Measurements from ENCODE around the gene FBXW11. TPM values are rescaled to one million over a fixed set of nuclear protein-coding genes. Genes with fewer than 3 reads are reported as not detected.
"Not testable (repeated sequence)": the region's sequence is repeated elsewhere in the genome, so short reads cannot be mapped to it uniquely, and the experiment has no call there.

The FBXW11 gene
- polyA plus RNA-seq, 2 of the 4 experiments (the other 2 are of a cell fraction): 39.3 to 80.2 TPM

- no peak overlapping the region for H3K4me2 ChIP-seq
Measured at GRCh38 chr5:171891595-171891994, 114.8 kb downstream of the FBXW11 start.

GRCh38 chr5:171891150-171891549 lies 115.3 kb downstream of the FBXW11 start:
- FAIRE-seq: no peak

More at GRCh38 chr5:171891595-171891994, 114.8 kb downstream of the FBXW11 start:
- no peak for TF ChIP-seq ZSCAN20 (CRISPR knock-in tag; IDR thresholded peaks at IDR 0.05)
- TF ChIP-seq NFE2L2 (conservative IDR thresholded peaks at IDR 0.05; ENCODE audit: low read length): no peak
- TF ChIP-seq ELK1 (IDR thresholded peaks at IDR 0.05; ENCODE audit: low read depth, low read length): no peak
- TF ChIP-seq HEYL (CRISPR knock-in tag; IDR thresholded peaks at IDR 0.05): no peak
- no peak for TF ChIP-seq CBX8 (IDR thresholded peaks at IDR 0.05)
- no peak for TF ChIP-seq EHMT2 (IDR thresholded peaks at IDR 0.05; ENCODE audit: low read depth)
- no peak for TF ChIP-seq CHD2 (IDR thresholded peaks at IDR 0.05; ENCODE audit: low read length, partially characterized antibody)
- FAIRE-seq (no peak), DNase-seq (ENCODE audit: low read depth in 1 of 2, low spot score in 1 of 2) (no peak), ATAC-seq (no peak)
- Histone ChIP-seq H3K4me1 (no peaks in the 10 kb centered on the region), H3K27ac (no peak overlapping the region), H3K9me3 (no peaks in the 10 kb centered on the region), H3K4me3 (no peak overlapping the region)
- WGBS (ENCODE audit: missing lambda C conversion rate): 78% methylated on average over 6 of the region's 6 CpGs
- ChIA-PET POLR2A (no interaction called here), CTCF (interaction anchor here (1.2 to 1.8 kb wide), 3 partner anchors 16 to 473 kb away, joined by 3 to 6 read pairs (median 5); no protein-coding TSS in a partner anchor)

GRCh38 chr5:171888051-171888481 lies 118.4 kb downstream of the FBXW11 start:
- no peak overlapping the region for H3K4me2 ChIP-seq
- TF ChIP-seq HOXB5 (CRISPR knock-in tag; IDR thresholded peaks at IDR 0.05) (no peak), ATOH8 (CRISPR knock-in tag; IDR thresholded peaks at IDR 0.05; ENCODE audit: low read depth) (no peak), BHLHE40 (IDR thresholded peaks at IDR 0.05; ENCODE audit: low read depth, low read length) (no peak), POLR2AphosphoS2 (conservative IDR thresholded peaks at IDR 0.05; ENCODE audit: low read length) (no peak), FOXS1 (CRISPR knock-in tag; IDR thresholded peaks at IDR 0.05) (no peak), JUN (IDR thresholded peaks at IDR 0.05) (no peak), KDM5A (IDR thresholded peaks at IDR 0.05) (no peak), RCOR1 (IDR thresholded peaks at IDR 0.05; ENCODE audit: low read depth, low read length) (no peak), POLR2A (IDR thresholded peaks at IDR 0.05; ENCODE audit: low read length) (no peak), EHMT2 (IDR thresholded peaks at IDR 0.05; ENCODE audit: low read depth) (no peak), RFX5 (IDR thresholded peaks at IDR 0.05) (no peak), HEYL (CRISPR knock-in tag; IDR thresholded peaks at IDR 0.05) (no peak), EHF (CRISPR knock-in tag; IDR thresholded peaks at IDR 0.05) (no peak), ZSCAN20 (CRISPR knock-in tag; IDR thresholded peaks at IDR 0.05) (no peak), MAZ (IDR thresholded peaks at IDR 0.05; ENCODE audit: borderline replicate concordance, low read depth, low read length) (no peak)
- H3K27ac ChIP-seq: no peak overlapping the region
- H3K9me3 ChIP-seq: no peaks in the 10 kb centered on the region
- ChIA-PET CTCF (interaction anchor here (1.4 kb wide), 1 partner anchor 11 kb away, joined by 4 read pairs; no protein-coding TSS in a partner anchor), POLR2A (no interaction called here)
- H3K4me1 ChIP-seq: no peaks in the 10 kb centered on the region
- no peak for ATAC-seq
- WGBS (ENCODE audit: missing lambda C conversion rate): 94% methylated on average over 3 of the region's 3 CpGs
- no peak for FAIRE-seq
- no peak for DNase-seq (ENCODE audit: low read depth in 1 of 2, low spot score in 1 of 2)
- H3K4me3 ChIP-seq: no peak overlapping the region

More at GRCh38 chr5:171891150-171891549, 115.3 kb downstream of the FBXW11 start:
- Histone ChIP-seq H3K4me2 (no peak overlapping the region), H3K4me1 (no peaks in the 10 kb centered on the region), H3K27ac (no peak overlapping the region), H3K4me3 (no peak overlapping the region), H3K9me3 (no peaks in the 10 kb centered on the region)
- CTCF ChIA-PET: no interaction called here
- 87% methylated on average over 4 of the region's 4 CpGs for WGBS (ENCODE audit: missing lambda C conversion rate)
- POLR2A ChIA-PET: no interaction called here
- DNase-seq (ENCODE audit: low read depth in 1 of 2, low spot score in 1 of 2): no peak
- ATAC-seq: no peak
- no peak for TF ChIP-seq CBX8 (IDR thresholded peaks at IDR 0.05)
- TF ChIP-seq CHD4 (IDR thresholded peaks at IDR 0.05; ENCODE audit: borderline replicate concordance): no peak
- TF ChIP-seq, protein P1, sequence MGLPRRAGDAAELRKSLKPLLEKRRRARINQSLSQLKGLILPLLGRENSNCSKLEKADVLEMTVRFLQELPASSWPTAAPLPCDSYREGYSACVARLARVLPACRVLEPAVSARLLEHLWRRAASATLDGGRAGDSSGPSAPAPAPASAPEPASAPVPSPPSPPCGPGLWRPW (IDR thresholded peaks at IDR 0.05): no peak
- TF ChIP-seq POLR2AphosphoS2 (conservative IDR thresholded peaks at IDR 0.05; ENCODE audit: low read length): no peak
- no peak for TF ChIP-seq JUN (IDR thresholded peaks at IDR 0.05)
- TF ChIP-seq NR3C1 (IDR thresholded peaks at IDR 0.05): no peak
- TF ChIP-seq BHLHE40 (IDR thresholded peaks at IDR 0.05; ENCODE audit: low read depth, low read length): no peak
- TF ChIP-seq RFX5 (IDR thresholded peaks at IDR 0.05): no peak
- TF ChIP-seq MYC (IDR thresholded peaks at IDR 0.05; ENCODE audit: borderline replicate concordance, low read length): no peak
- TF ChIP-seq TFCP2L1 (CRISPR knock-in tag; IDR thresholded peaks at IDR 0.05): no peak
- TF ChIP-seq POLR2A (IDR thresholded peaks at IDR 0.05; ENCODE audit: low read length): no peak
- no peak for TF ChIP-seq HDAC2 (IDR thresholded peaks at IDR 0.05)
- TF ChIP-seq RNF2 (IDR thresholded peaks at IDR 0.05; ENCODE audit: borderline replicate concordance, low read depth): no peak
- TF ChIP-seq ELK1 (IDR thresholded peaks at IDR 0.05; ENCODE audit: low read depth, low read length): no peak

DNA sequence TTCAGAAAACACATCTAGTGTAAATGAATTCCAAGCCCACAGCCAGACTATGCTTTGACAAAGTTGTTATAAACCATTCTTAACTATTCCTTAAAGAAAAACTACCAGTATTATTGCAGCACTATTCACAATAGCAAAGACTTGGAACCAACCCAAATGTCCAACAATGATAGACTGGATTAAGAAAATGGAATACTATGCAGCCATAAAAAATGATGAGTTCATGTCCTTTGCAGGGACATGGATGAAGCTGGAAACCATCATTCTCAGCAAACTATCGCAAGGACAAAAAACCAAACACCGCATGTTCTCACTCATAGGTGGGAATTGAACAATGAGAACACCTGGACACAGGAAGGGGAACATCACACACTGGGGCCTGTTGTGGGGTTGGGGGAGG lies 120.4 kb downstream of the FBXW11 start:
- H3K4me1 ChIP-seq; H3K4me3 ChIP-seq; ATAC-seq; FAIRE-seq; CTCF ChIA-PET; H3K27ac ChIP-seq; H3K4me2 ChIP-seq; POLR2A ChIA-PET; H3K9me3 ChIP-seq; DNase-seq (ENCODE audit: low read depth in 1 of 2, low spot score in 1 of 2): not testable (repeated sequence)
- WGBS (ENCODE audit: missing lambda C conversion rate): 100% methylated on average over 1 of the region's 2 CpGs
